Heart left ventricle (tissue), 13 donors: ENCODE data around the gene ANO2.

Experiments used
- POLR2A ChIP-seq, 2 donors: fragments of 450-650 bp; IDR thresholded peaks; one replicate each; pipeline ENCODE4 v1.6.1; 2017; ENCODE audit warnings: antibody characterized with exemption in 2 of 2, mild to moderate bottlenecking in 2 of 2, moderate library complexity in 2 of 2
- TF ChIP-seq, protein P1 (sequence below), 12 donors: fragments of 200-600 bp; sonication (generic) in 4 of 12; IDR thresholded peaks; one replicate each; pipeline versions ENCODE4 v1.5.0 to v1.8.0; 2018 to 2022; ENCODE audit warnings: antibody characterized with exemption in 12 of 12, mild to moderate bottlenecking in 5 of 12
- donor health status: ischemic (EF 13 %, LVEDD 7.1; RV severe dilation, severe dysfunction).
- donor health status: DM: no; HTN: yes; CAD: no.
- donor health status: DM: no; HTN: no; CAD: no.
- donor health status: ischemic (EF 25% LVEDD 6.9; RV normal size, moderate dysfunction).
- donor health status: ischemic (EF 25% LVEDD 5.7; RV mildly dilated, moderate dysfunction).
- donor health status: ischemic (EF 35%, LVEDD 5.7; RV mildly dilated, moderate dysfunction).
- donor health status: nonischemic (EF 11% LVEDD 7.7; RV severe dilation, severe dysfunction).
- donor health status: DM: yes; HTN: yes; CAD: no.
- donor health status: PGD.
- donor health status: ischemic (EF 29% LVEDD 5.4; RV normal size, mild dysfunction).
- donor health status: nonischemic (EF 23%, LVEDD 6.1; RV moderate dilation, normal function).

DNA sequence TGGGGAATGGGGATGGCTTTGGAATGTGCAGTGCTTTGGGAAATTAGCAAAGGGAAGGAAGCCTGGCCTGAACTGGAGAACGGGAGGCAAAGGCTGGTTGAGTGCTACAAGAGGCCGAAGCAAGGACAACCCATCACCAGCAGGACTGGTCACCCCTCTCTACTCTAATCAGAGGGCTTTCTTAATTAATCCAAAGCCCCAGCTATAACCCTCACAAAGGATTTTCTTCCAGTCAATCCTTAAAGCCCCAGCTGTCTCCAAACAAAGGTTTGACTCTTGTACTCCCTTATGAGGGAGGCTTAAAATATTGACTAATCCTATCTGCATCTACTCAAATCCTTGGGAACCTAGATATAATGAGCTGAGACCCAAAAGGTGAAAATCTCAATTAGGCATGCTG lies 256.8 kb downstream of the ANO2 start:
- TF ChIP-seq, protein P1, sequence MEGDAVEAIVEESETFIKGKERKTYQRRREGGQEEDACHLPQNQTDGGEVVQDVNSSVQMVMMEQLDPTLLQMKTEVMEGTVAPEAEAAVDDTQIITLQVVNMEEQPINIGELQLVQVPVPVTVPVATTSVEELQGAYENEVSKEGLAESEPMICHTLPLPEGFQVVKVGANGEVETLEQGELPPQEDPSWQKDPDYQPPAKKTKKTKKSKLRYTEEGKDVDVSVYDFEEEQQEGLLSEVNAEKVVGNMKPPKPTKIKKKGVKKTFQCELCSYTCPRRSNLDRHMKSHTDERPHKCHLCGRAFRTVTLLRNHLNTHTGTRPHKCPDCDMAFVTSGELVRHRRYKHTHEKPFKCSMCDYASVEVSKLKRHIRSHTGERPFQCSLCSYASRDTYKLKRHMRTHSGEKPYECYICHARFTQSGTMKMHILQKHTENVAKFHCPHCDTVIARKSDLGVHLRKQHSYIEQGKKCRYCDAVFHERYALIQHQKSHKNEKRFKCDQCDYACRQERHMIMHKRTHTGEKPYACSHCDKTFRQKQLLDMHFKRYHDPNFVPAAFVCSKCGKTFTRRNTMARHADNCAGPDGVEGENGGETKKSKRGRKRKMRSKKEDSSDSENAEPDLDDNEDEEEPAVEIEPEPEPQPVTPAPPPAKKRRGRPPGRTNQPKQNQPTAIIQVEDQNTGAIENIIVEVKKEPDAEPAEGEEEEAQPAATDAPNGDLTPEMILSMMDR (IDR thresholded peaks at IDR 0.05): no peak
- no peak for TF ChIP-seq POLR2A (IDR thresholded peaks at IDR 0.05)
